GM18519 (cell line): Measurements from ENCODE around the gene MALAT1.
"Not testable (repeated sequence)": the region's sequence is repeated elsewhere in the genome, so short reads cannot be mapped to it uniquely, and the experiment has no call there.

Source experiments
- ATAC-seq: cut with Tn5 transposase; IDR thresholded peaks from one replicate; pipeline ENCODE4 v1.9.1; 2021; ENCODE audit warnings: mild to moderate bottlenecking, moderate library complexity; ENCODE audit not compliant: unreplicated experiment, low FRiP score

Gene MALAT1

GRCh38 chr11:65516135-65516968 is 17.5 kb downstream of the MALAT1 start:
- no peak for ATAC-seq

- not testable (repeated sequence) for ATAC-seq
These were observed 20.2 kb downstream of the MALAT1 start for GRCh38 chr11:65518941-65519549.

GRCh38 chr11:65521777-65522521 is 23.1 kb downstream of the MALAT1 start:
- ATAC-seq: not testable (repeated sequence)

- ATAC-seq: not testable (repeated sequence)
These were observed 24.1 kb downstream of the MALAT1 start for GRCh38 chr11:65522718-65523630.

GRCh38 chr11:65523631-65523968 is 24.8 kb downstream of the MALAT1 start:
- ATAC-seq: not testable (repeated sequence)

GRCh38 chr11:65524014-65524740 is 25.3 kb downstream of the MALAT1 start:
- ATAC-seq: no peak

- ATAC-seq: no peak
These were observed 26.1 kb downstream of the MALAT1 start, which contains the start of gene SCYL1 for GRCh38 chr11:65524741-65525545. TSS of gene SCYL1 (plus strand) at chr11:65525083. CDS start at chr11:65525154, 71 bp downstream.

- no peak for ATAC-seq
These were observed 27.0 kb downstream of the MALAT1 start for GRCh38 chr11:65525546-65526480.

- ATAC-seq: no peak
These were observed 27.9 kb downstream of the MALAT1 start for GRCh38 chr11:65526744-65527143.

GRCh38 chr11:65528819-65529350 is 30.0 kb downstream of the MALAT1 start:
- ATAC-seq: no peak

GRCh38 chr11:65529475-65530156 is 30.8 kb downstream of the MALAT1 start:
- no peak for ATAC-seq

- no peak for ATAC-seq
These were observed 31.3 kb downstream of the MALAT1 start for GRCh38 chr11:65530157-65530496.

GRCh38 chr11:65532388-65533064 is 33.7 kb downstream of the MALAT1 start:
- no peak for ATAC-seq

- no peak for ATAC-seq
These were observed 36.3 kb downstream of the MALAT1 start for GRCh38 chr11:65535102-65535501.

- ATAC-seq: no peak
These were observed 37.8 kb downstream of the MALAT1 start for GRCh38 chr11:65536412-65537295.

GRCh38 chr11:65537296-65537597 is 38.4 kb downstream of the MALAT1 start:
- ATAC-seq: no peak
